GM18502 (cell line): ENCODE measurements around the gene ZDHHC17.
A peak's percentile ranks its signal among the peaks of the same experiment; 100 is the strongest.
"Not testable (repeated sequence)": the region's sequence is repeated elsewhere in the genome, so short reads cannot be mapped to it uniquely, and the experiment has no call there.

Source experiments
- ATAC-seq: cut with Tn5 transposase; IDR thresholded peaks from one replicate; pipeline ENCODE4 v1.9.1; 2021; ENCODE audit warnings: mild to moderate bottlenecking; ENCODE audit not compliant: unreplicated experiment, poor library complexity

Gene ZDHHC17

GRCh38 chr12:76765598-76765997 is 1.7 kb downstream of the ZDHHC17 start:
- no peak for ATAC-seq

- no peak for ATAC-seq
Measured at GRCh38 chr12:76766161-76766560, 2.2 kb downstream of the ZDHHC17 start.

GRCh38 chr12:76768576-76768975 is 4.7 kb downstream of the ZDHHC17 start:
- ATAC-seq: no peak

GRCh38 chr12:76777765-76778216 is 13.9 kb downstream of the ZDHHC17 start:
- ATAC-seq: peak; percentile 100

- no peak for ATAC-seq
Measured at GRCh38 chr12:76778364-76778763, 14.4 kb downstream of the ZDHHC17 start.

GRCh38 chr12:76779310-76779709 is 15.4 kb downstream of the ZDHHC17 start:
- ATAC-seq: not testable (repeated sequence)

- ATAC-seq: no peak
Measured at GRCh38 chr12:76781321-76781720, 17.4 kb downstream of the ZDHHC17 start.

GRCh38 chr12:76782526-76782925 is 18.6 kb downstream of the ZDHHC17 start:
- ATAC-seq: no peak

GRCh38 chr12:76784600-76785051 is 20.7 kb downstream of the ZDHHC17 start:
- ATAC-seq: no peak

- ATAC-seq: no peak
Measured at GRCh38 chr12:76785407-76785806, 21.5 kb downstream of the ZDHHC17 start.

GRCh38 chr12:76786986-76787385 is 23.1 kb downstream of the ZDHHC17 start:
- no peak for ATAC-seq

GRCh38 chr12:76787689-76788088 is 23.8 kb downstream of the ZDHHC17 start:
- no peak for ATAC-seq

GRCh38 chr12:76789335-76790050 is 25.6 kb downstream of the ZDHHC17 start:
- no peak for ATAC-seq

- no peak for ATAC-seq
Measured at GRCh38 chr12:76790564-76791552, 26.9 kb downstream of the ZDHHC17 start.

GRCh38 chr12:76792828-76793227 is 28.9 kb downstream of the ZDHHC17 start:
- no peak for ATAC-seq

GRCh38 chr12:76798864-76799263 is 34.9 kb downstream of the ZDHHC17 start:
- ATAC-seq: no peak

GRCh38 chr12:76799362-76799761 is 35.4 kb downstream of the ZDHHC17 start:
- no peak for ATAC-seq

GRCh38 chr12:76802060-76802459 is 38.1 kb downstream of the ZDHHC17 start:
- no peak for ATAC-seq

GRCh38 chr12:76804435-76804976 is 40.6 kb downstream of the ZDHHC17 start:
- ATAC-seq: no peak

- no peak for ATAC-seq
Measured at GRCh38 chr12:76810671-76811419, 46.9 kb downstream of the ZDHHC17 start.
